Spleen (tissue), 7 donors: ENCODE measurements around the gene TCF12.

ENCODE experiments used
- POLR2A ChIP-seq, 3 donors: fragments of 450-650 bp; IDR thresholded peaks; one replicate each; pipeline ENCODE4 v1.5.1; 2017; ENCODE audit warnings: antibody characterized with exemption in 3 of 3, mild to moderate bottlenecking in 1 of 3
- POLR2AphosphoS5 ChIP-seq, 3 donors: sonication (generic); formaldehyde crosslinking; IDR thresholded peaks; one replicate each; pipeline ENCODE4 v1.5.1; 2017; ENCODE audit warnings: antibody characterized with exemption in 3 of 3
- TF ChIP-seq, protein P1 (sequence below), 11 experiments: fragments of 200-600 bp in 7 of 11; fragments of 450-650 bp in 4 of 11; sonication (generic) in 4 of 11; IDR thresholded peaks in 8 of 11; conservative IDR thresholded peaks in 3 of 11; 1 replicate in 7 of 11; 2 replicates in 4 of 11; pipeline versions ENCODE4 v1.4.0 to v1.8.0; 2016 to 2021; ENCODE audit warnings: antibody characterized with exemption in 11 of 11, inconsistent platforms in 4 of 11, mild to moderate bottlenecking in 1 of 11
- donor health status: DM: no; HTN: no; CAD: no; lungs with moderate emphysema.
- donor health status: DM: no; HTN: no; CAD: no.
- donor health status: DM: no; HTN: no; CAD: no.

DNA sequence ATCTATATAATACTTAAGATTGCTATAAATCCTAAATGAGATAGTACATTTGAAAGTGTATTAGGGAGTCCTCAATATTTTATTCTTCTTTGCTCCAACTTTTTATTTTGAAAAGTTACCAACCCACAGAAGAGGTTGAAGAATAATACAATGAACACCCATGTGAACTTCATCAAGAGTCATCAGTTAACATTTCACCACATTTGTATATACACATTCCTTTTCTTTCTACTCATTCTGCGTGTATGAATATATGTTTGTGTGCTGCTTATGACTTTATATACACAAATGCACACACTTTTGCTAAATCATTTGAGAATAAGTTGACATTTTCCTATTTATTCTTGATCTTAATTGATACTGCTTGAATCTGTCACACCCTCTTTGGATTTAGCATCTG is 264.6 kb downstream of the TCF12 start:
- TF ChIP-seq POLR2A (IDR thresholded peaks at IDR 0.05): no peak
- TF ChIP-seq, protein P1, sequence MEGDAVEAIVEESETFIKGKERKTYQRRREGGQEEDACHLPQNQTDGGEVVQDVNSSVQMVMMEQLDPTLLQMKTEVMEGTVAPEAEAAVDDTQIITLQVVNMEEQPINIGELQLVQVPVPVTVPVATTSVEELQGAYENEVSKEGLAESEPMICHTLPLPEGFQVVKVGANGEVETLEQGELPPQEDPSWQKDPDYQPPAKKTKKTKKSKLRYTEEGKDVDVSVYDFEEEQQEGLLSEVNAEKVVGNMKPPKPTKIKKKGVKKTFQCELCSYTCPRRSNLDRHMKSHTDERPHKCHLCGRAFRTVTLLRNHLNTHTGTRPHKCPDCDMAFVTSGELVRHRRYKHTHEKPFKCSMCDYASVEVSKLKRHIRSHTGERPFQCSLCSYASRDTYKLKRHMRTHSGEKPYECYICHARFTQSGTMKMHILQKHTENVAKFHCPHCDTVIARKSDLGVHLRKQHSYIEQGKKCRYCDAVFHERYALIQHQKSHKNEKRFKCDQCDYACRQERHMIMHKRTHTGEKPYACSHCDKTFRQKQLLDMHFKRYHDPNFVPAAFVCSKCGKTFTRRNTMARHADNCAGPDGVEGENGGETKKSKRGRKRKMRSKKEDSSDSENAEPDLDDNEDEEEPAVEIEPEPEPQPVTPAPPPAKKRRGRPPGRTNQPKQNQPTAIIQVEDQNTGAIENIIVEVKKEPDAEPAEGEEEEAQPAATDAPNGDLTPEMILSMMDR (IDR thresholded peaks at IDR 0.05 in 8 of 11, conservative IDR thresholded peaks at IDR 0.05 in 3 of 11): no peak
- no peak for TF ChIP-seq POLR2AphosphoS5 (IDR thresholded peaks at IDR 0.05)
